Measurements from ENCODE around the gene OSTM1.

The OSTM1 gene

GRCh38 chr6:108074359-108075144 is at the start of gene OSTM1:
TSS of gene OSTM1 (minus strand) at chr6:108074741. CDS start at chr6:108074651, 90 bp downstream.
- DNase-seq (ENCODE audit: low read depth, low spot score), result peak; percentile 93

- peak; percentile 68 for DNase-seq (ENCODE audit: low read depth, low spot score)
These were observed 49.4 kb upstream of the OSTM1 start for GRCh38 chr6:108123946-108124345.

GRCh38 chr6:108123481-108123929 is 49.0 kb upstream of the OSTM1 start:
- peak; percentile 16 for DNase-seq (ENCODE audit: low read depth, low spot score)

GRCh38 chr6:108121612-108122011 is 47.1 kb upstream of the OSTM1 start:
- no peak for DNase-seq (ENCODE audit: low read depth, low spot score)

- DNase-seq (ENCODE audit: low read depth, low spot score), result peak; percentile 56
These were observed 45.8 kb upstream of the OSTM1 start for GRCh38 chr6:108120311-108120710.

- DNase-seq (ENCODE audit: low read depth, low spot score), result peak; percentile 23
These were observed 45.2 kb upstream of the OSTM1 start for GRCh38 chr6:108119769-108120141.

- DNase-seq (ENCODE audit: low read depth, low spot score), result peak; percentile 30
These were observed 44.5 kb upstream of the OSTM1 start for GRCh38 chr6:108118810-108119768.

- no peak for DNase-seq (ENCODE audit: low read depth, low spot score)
These were observed 43.8 kb upstream of the OSTM1 start for GRCh38 chr6:108118359-108118724.

GRCh38 chr6:108117427-108118358 is 43.2 kb upstream of the OSTM1 start:
- DNase-seq (ENCODE audit: low read depth, low spot score), result peak; percentile 64

GRCh38 chr6:108116546-108117426 is 42.2 kb upstream of the OSTM1 start:
- peak; percentile 28 for DNase-seq (ENCODE audit: low read depth, low spot score)

GRCh38 chr6:108115598-108116058 is 41.1 kb upstream of the OSTM1 start:
- peak; percentile 72 for DNase-seq (ENCODE audit: low read depth, low spot score)

- peak; percentile 87 for DNase-seq (ENCODE audit: low read depth, low spot score)
These were observed 40.5 kb upstream of the OSTM1 start for GRCh38 chr6:108114841-108115597.

GRCh38 chr6:108113557-108114519 is 39.3 kb upstream of the OSTM1 start:
- DNase-seq (ENCODE audit: low read depth, low spot score), result peak; percentile 82

- no peak for DNase-seq (ENCODE audit: low read depth, low spot score)
These were observed 33.8 kb upstream of the OSTM1 start for GRCh38 chr6:108108374-108108773.

GRCh38 chr6:108107102-108107501 is 32.6 kb upstream of the OSTM1 start:
- DNase-seq (ENCODE audit: low read depth, low spot score), result no peak

GRCh38 chr6:108106694-108107093 is 32.2 kb upstream of the OSTM1 start:
- no peak for DNase-seq (ENCODE audit: low read depth, low spot score)

- peak; percentile 70 for DNase-seq (ENCODE audit: low read depth, low spot score)
These were observed 31.7 kb upstream of the OSTM1 start for GRCh38 chr6:108106261-108106660.

- no peak for DNase-seq (ENCODE audit: low read depth, low spot score)
These were observed 31.0 kb upstream of the OSTM1 start for GRCh38 chr6:108105571-108105970.

Measured in ELF-1 (cell line).